Spleen (tissue), 7 donors: ENCODE measurements around the gene ZNF418.

ENCODE experiments used
- POLR2A ChIP-seq, 3 donors: fragments of 450-650 bp; IDR thresholded peaks; one replicate each; pipeline ENCODE4 v1.5.1; 2017; ENCODE audit warnings: antibody characterized with exemption in 3 of 3, mild to moderate bottlenecking in 1 of 3
- TF ChIP-seq, protein P1 (sequence below), 11 experiments: fragments of 200-600 bp in 7 of 11; fragments of 450-650 bp in 4 of 11; sonication (generic) in 4 of 11; IDR thresholded peaks in 8 of 11; conservative IDR thresholded peaks in 3 of 11; 1 replicate in 7 of 11; 2 replicates in 4 of 11; pipeline versions ENCODE4 v1.4.0 to v1.8.0; 2016 to 2021; ENCODE audit warnings: antibody characterized with exemption in 11 of 11, inconsistent platforms in 4 of 11, mild to moderate bottlenecking in 1 of 11
- donor health status: DM: no; HTN: no; CAD: no; lungs with moderate emphysema.
- donor health status: DM: no; HTN: no; CAD: no.
- donor health status: DM: no; HTN: no; CAD: no.

DNA sequence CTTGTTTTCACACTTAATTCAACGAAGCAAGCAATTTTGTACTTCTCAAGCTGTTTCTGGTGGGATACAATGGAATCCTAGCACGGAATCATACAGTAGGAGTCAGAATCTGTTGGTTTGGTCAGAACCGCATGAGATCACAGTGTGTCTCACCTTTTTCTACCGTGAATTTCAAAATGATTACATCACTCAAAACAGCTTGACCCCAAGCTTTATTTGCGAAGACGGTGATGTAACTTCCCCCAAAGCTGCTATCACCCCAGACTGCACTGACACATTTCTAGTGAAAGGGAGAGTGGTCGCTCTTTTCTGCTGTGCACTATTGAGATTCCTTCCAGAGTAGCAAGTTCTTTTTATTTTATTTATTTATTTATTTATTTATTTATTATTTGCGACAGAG is 29.6 kb upstream of the ZNF418 start:
- TF ChIP-seq POLR2A (IDR thresholded peaks at IDR 0.05), result no peak
- TF ChIP-seq, protein P1, sequence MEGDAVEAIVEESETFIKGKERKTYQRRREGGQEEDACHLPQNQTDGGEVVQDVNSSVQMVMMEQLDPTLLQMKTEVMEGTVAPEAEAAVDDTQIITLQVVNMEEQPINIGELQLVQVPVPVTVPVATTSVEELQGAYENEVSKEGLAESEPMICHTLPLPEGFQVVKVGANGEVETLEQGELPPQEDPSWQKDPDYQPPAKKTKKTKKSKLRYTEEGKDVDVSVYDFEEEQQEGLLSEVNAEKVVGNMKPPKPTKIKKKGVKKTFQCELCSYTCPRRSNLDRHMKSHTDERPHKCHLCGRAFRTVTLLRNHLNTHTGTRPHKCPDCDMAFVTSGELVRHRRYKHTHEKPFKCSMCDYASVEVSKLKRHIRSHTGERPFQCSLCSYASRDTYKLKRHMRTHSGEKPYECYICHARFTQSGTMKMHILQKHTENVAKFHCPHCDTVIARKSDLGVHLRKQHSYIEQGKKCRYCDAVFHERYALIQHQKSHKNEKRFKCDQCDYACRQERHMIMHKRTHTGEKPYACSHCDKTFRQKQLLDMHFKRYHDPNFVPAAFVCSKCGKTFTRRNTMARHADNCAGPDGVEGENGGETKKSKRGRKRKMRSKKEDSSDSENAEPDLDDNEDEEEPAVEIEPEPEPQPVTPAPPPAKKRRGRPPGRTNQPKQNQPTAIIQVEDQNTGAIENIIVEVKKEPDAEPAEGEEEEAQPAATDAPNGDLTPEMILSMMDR (IDR thresholded peaks at IDR 0.05 in 8 of 11, conservative IDR thresholded peaks at IDR 0.05 in 3 of 11), result no peak
